Epithelial cell of esophagus (primary cell): ENCODE data around the gene SDC4.
A peak's percentile ranks its signal among the peaks of the same experiment; 100 is the strongest.

Experiments
- DNase-seq: peaks from one replicate; pipeline ENCODE4 v3.0.0; 2010; ENCODE audit warnings: low read depth
- H3K4me3 ChIP-seq: 2 replicates; pipeline ENCODE4 v1.5.1; 2011; ENCODE audit warnings: mild to moderate bottlenecking, low read length, control low read depth
- TF ChIP-seq, protein P1 (sequence below): IDR thresholded peaks from 2 replicates; pipeline ENCODE4 v1.5.1; 2011; ENCODE audit warnings: low read depth, mild to moderate bottlenecking, low read length, control low read depth, inconsistent platforms; ENCODE audit not compliant: insufficient read depth; ENCODE audit errors: missing control alignments

SDC4 gene

DNA sequence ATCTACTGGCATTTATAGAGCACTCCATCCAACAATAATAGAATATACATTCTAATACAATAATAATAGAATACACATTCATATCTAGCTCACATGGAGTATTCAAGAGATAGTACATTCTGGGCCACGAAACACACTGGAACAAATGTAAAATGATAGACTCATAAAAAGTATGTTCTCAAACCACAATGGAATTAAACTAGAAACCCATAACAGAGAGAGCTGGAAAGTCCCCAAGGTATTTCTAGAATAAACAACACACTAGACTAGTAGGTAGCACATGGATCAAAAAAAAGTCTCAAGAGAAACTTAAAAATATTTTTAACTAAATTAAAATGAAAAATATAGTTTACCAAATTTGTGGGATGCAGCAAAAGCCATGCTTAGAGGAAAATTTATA, 39.0 kb upstream of the SDC4 start:
- TF ChIP-seq, protein P1, sequence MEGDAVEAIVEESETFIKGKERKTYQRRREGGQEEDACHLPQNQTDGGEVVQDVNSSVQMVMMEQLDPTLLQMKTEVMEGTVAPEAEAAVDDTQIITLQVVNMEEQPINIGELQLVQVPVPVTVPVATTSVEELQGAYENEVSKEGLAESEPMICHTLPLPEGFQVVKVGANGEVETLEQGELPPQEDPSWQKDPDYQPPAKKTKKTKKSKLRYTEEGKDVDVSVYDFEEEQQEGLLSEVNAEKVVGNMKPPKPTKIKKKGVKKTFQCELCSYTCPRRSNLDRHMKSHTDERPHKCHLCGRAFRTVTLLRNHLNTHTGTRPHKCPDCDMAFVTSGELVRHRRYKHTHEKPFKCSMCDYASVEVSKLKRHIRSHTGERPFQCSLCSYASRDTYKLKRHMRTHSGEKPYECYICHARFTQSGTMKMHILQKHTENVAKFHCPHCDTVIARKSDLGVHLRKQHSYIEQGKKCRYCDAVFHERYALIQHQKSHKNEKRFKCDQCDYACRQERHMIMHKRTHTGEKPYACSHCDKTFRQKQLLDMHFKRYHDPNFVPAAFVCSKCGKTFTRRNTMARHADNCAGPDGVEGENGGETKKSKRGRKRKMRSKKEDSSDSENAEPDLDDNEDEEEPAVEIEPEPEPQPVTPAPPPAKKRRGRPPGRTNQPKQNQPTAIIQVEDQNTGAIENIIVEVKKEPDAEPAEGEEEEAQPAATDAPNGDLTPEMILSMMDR, result no peak
- no peak for DNase-seq
- no peak overlapping the region for H3K4me3 ChIP-seq

DNA sequence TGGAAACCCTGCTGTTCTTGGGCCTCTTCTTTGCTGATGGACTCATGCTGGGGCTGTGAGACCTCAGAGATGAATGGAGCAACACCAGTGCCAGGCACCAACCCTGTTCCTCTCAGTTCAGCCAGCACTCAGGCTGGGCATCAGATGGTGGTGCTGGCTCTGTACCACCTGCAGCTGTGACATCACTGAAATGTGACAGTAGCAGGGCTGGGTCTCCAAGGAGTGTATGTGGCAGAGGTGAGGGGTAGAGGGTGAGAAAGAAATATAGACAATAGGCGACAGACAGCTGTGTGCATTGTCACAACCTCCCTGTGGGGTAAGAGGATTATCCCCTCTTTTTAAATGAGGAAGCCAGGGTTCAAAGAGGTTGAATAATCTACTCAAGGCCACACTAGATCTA, 30.0 kb upstream of the SDC4 start, which contains the start of gene TP53TG5:
Gene TP53TG5 (minus strand): TSS at position 135 of the 400 bp plus-strand sequence. CDS start 89 bp downstream, at position 46.
- TF ChIP-seq, protein P1, result no peak
- DNase-seq, result no peak
- H3K4me3 ChIP-seq, result no peak within 1 kb of the TSS

DNA sequence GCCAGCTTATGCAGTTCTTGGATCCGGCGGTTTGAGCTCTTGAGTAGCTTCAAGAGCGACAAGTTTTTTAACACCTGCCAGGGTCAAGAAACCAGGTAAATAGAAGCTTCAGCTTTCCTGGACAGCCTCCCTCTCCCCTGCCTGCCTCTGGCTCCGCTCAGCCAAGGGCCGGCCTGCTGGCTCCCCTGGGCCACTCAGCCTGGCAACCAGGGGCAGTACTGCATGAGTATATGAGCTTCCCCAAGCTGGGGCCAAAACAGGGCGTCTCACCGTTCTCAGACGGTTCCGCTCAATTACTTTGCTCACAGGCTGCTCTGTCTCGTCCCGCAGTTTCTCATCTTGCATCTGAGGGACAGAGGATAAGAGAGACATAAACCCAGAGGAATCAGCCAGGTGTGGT, 29.0 kb upstream of the SDC4 start:
- DNase-seq, result no peak
- H3K4me3 ChIP-seq, result no peak overlapping the region
- TF ChIP-seq, protein P1, result no peak

DNA sequence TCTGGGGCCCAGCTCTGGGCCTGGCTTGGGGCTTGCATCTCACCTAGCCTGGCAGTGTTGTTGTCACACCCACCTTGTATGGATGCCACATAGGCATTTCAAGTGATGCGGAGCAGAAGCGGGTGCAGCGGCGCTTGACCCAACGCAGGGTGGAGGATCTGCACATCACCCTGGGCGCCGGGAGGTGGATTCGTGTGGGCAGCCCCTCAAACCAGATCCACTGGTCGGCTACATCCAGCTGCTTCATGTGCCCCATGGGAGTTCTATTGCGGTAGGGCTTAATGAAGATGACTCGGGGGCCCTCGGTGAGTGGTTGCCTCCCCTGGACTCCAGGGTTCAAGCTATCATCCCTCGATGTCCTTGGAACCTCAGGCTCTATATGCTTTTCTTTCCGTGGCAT, 26.7 kb upstream of the SDC4 start:
- TF ChIP-seq, protein P1, result no peak
- H3K4me3 ChIP-seq, result no peak overlapping the region
- no peak for DNase-seq

DNA sequence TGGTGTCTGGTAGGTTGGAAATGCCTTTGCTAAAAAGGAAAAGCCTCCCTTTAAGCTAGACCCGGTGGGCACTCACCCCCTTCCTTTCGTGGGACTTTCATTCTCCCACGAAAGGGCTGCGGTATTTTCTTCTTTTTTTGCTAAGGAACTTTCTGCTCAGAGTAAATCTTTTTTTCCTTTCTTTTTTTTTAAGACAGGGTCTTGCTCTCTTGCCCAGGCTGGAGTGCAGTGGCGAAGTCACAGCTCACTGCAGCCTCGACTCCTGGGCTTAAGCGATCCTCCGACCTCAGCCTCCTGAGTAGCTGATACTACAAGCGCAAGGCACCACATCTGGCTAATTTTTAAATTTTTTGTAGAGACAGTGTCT, 25.9 kb upstream of the SDC4 start:
- no peak for DNase-seq
- H3K4me3 ChIP-seq, result peak overlapping the region; percentile 50

DNA sequence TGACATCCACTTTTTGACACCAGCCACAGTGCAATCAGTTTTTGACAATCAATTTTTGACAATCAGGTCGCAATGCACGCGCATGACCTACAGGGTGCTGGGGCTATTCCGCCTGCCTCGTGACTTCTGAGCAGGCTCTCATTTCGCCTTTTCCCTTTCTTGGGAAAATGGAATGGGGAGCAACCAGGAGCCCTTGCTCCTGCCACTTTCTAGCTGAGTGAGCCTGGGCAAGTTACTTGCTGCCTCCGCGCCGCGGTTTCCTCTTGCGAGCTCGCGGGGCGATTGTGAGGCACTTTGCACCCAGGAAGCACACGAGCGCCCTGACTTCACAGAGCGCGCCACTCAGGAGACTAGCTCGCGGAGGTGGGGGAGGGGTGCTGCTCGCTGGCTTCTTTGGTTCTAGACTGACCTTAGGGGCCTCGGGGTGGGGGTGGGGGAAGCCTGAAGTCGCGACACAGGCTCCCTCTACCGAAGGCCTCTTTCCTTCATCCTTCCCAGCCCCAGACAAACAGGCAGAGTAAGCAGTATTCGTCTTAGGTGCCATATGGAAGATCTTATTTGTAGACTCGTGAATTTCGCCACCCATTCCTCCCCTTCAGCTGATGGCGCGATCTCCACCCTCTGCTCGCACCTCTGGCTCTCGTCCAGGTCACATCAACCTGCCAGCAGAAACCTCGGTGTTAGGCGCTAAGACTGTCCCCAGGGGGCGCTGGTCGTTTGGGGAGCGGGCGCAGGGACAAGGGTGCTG, 25.3 kb upstream of the SDC4 start:
- TF ChIP-seq, protein P1, result peak; percentile 91
- peak; percentile 86 for DNase-seq
- H3K4me3 ChIP-seq, result peak overlapping the region; percentile 50

More for the DNA sequence above, 25.9 kb upstream of the SDC4 start:
- TF ChIP-seq, protein P1, result no peak
